GM12872 (cell line): ENCODE measurements around the gene NIPAL4.

Experiments used
- TF ChIP-seq, protein P1 (sequence below): IDR thresholded peaks from 3 replicates; pipeline ENCODE4 v1.5.1; 2011; ENCODE audit warnings: low read depth, mild to moderate bottlenecking, low read length, moderate library complexity; ENCODE audit not compliant: insufficient read depth

The NIPAL4 gene

DNA sequence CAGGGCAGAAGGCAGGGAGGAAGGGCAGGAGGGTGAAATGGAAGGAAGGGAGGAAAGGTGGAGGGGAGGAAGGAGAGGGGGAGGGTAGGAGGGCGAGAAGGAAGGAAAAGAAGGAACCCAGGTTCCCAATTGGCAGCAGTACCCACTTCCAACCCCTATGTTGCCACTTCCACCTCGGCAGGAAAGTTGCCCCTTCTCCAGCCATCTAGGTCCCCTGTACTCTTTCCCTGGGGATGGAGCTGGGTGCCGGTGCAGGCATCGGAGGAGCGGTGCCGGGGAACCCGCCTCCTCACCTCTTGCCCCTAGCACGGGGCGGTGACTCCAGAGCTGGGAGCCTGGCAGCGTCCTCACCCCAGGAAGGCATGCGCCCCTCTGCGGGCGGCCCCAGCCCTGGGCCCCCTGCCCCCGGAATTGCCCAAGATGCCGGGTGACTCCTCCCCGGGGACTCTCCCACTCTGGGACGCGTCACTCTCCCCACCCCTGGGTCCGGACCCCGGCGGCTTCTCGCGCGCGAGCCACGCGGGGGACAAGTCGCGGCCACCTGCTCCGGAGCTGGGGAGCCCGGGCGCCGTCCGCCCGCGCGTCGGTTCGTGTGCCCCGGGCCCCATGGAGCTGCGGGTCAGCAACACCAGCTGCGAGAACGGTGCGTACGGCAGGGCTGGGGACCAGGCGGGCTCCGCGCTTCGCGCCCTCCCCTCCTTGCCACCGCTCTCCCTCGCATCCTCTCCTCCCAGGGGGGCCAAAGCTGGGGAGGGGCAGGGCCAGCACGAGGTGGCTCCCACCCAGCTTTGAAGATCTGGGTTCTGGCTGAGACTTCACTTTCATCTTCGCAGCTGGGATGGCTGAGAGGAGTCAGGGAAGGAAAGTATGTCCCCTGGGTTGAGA, at the start of gene NIPAL4:
TSS of gene NIPAL4 (plus strand) at position 499 of the 885 bp plus-strand sequence. CDS start at position 607, 108 bp downstream.
- TF ChIP-seq, protein P1, sequence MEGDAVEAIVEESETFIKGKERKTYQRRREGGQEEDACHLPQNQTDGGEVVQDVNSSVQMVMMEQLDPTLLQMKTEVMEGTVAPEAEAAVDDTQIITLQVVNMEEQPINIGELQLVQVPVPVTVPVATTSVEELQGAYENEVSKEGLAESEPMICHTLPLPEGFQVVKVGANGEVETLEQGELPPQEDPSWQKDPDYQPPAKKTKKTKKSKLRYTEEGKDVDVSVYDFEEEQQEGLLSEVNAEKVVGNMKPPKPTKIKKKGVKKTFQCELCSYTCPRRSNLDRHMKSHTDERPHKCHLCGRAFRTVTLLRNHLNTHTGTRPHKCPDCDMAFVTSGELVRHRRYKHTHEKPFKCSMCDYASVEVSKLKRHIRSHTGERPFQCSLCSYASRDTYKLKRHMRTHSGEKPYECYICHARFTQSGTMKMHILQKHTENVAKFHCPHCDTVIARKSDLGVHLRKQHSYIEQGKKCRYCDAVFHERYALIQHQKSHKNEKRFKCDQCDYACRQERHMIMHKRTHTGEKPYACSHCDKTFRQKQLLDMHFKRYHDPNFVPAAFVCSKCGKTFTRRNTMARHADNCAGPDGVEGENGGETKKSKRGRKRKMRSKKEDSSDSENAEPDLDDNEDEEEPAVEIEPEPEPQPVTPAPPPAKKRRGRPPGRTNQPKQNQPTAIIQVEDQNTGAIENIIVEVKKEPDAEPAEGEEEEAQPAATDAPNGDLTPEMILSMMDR: no peak

DNA sequence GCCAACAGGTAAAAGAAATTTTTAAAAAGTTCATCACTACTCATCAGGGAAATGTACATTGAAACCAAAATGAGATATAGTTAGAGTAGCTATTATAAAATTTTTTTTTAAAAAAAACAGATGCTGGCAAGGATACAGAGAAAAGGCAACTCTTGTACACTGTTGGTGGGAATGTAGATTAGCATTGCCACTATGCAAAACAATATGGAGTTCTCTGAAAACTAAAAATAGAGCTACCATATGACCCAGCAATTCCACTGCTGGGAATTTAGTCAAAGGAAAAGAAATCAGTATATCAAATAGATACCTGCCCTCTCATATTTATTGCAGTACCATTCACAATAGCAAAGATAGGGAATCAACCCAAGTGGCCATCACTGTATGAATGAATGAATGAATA, 44.2 kb upstream of the NIPAL4 start:
- TF ChIP-seq, protein P1: no peak

DNA sequence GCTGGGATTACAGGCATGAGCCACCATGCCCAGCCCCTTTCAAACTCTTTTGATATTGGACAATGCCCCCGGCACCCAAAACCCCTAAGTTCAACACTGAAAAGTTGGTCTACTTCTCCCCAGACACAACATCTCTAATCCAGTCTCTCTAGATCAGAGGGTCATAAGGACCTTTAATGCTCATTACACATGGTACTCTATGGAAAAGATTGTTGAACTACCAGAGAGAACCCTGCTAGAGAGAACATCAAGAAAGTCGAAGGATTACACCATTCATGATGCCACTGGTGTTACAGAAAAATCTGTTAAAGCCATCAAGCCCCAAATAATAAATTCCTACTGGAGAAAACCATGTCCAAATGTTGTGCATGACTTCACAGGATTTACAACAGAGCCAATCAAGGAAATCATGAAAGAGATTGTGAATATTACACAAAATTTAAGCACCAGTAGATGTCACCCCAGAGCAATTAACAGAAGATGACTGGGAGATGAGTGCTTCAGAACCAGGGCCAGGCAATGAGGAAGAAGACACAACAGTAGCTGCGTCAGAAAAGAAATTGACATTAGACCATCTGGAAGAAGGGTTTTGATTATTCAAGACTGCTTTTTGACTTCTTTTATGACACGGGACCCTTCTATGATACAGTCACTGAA, 28.3 kb upstream of the NIPAL4 start:
- TF ChIP-seq, protein P1: peak; percentile 43; the same call in 1 of the 3 replicates

DNA sequence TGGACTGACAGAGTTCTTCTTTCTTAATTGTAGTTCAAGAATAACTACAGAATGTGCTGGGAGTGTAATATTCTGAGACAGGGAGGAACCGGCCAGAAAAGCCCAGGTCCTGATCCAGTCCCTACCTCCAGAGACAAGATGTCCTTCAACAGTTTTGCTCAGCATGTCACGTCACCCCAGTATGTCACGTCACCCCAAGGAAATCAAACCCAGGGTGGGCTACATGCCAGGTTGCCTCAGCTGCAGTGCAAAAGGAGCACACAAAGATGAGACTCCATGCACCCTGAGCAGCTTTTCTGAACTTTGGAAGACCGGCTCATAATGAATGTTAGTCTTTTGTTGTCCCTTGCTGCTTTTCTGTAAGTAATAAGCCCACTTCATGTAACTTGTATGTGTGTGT, 25.9 kb upstream of the NIPAL4 start:
- TF ChIP-seq, protein P1: no peak

DNA sequence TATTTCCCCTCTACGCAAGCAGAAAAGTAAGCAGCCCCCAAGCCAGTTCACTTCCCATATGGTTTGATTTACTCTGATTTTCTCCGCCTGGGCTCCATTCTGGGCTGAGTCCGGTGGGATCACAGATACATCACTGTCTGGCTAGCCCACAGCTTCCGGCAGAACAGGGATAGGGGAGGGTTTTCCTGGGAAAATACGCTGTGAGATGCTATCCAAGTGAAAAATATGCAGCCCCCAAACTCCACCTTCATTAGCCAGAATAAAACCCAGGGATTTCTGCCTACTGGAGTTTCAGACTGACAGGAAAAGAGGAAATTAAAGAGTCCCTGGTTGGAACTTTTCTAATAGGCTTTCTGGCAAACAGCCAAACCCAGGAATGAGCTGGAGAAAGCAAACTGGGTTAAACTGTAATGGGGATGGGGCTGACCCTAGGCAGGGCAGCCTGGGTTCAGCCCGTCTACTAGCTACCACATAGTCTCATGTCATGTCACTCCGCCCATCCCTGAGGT, 16.9 kb upstream of the NIPAL4 start:
- TF ChIP-seq, protein P1: no peak

DNA sequence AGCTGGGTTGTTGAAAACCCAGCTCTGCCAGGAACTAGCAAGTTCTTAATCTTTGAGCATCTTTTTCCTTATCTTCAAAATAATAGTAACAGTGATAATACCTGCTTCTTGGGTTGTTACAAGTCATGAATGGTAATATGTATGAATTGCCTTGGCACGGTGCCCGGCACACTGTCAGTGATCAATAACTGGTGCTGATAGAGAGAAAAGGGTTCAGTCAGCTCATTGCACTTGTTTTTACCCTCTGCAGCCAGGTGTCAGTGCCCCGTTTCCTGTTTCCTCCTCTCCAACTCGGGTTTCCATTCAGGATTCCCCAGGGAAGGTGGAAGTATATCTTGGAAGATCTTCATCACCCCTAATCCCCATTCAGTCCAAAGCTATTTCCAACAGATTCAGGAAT, 15.8 kb upstream of the NIPAL4 start:
- TF ChIP-seq, protein P1: no peak

DNA sequence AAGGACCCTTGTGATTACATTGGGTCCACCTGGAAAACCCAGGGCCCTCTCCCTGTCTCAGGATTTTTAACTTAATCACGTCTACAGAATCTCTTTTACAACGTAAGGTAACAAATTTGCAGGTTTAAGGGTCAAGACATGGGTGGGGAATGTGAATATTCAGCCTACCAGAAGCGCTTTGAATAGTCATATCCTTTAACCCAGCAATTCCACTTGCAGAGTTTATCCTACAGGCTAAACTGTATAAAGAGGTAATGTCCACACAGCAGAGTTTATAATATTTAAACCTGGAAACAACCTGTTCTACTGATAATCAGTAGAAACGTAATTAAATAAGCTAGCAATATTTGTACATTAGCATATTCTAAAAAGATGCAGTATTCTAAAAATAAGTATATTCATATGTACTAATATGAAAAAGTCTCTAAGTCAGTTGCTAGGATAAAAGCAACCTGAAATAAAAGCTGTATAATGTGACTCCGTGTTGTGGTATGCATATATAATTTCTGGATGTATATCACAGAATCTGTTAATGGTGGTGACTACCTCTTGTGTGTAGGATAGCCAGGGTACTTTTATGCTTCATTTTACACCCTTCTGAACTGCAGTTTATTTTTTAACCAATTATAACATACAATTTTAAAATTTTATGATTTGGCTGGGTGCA, 14.1 kb upstream of the NIPAL4 start:
- TF ChIP-seq, protein P1: no peak
